ENCODE data around the gene DCP1A.
"Not testable (repeated sequence)": the region's sequence is repeated elsewhere in the genome, so short reads cannot be mapped to it uniquely, and the experiment has no call there.

DCP1A gene

DNA sequence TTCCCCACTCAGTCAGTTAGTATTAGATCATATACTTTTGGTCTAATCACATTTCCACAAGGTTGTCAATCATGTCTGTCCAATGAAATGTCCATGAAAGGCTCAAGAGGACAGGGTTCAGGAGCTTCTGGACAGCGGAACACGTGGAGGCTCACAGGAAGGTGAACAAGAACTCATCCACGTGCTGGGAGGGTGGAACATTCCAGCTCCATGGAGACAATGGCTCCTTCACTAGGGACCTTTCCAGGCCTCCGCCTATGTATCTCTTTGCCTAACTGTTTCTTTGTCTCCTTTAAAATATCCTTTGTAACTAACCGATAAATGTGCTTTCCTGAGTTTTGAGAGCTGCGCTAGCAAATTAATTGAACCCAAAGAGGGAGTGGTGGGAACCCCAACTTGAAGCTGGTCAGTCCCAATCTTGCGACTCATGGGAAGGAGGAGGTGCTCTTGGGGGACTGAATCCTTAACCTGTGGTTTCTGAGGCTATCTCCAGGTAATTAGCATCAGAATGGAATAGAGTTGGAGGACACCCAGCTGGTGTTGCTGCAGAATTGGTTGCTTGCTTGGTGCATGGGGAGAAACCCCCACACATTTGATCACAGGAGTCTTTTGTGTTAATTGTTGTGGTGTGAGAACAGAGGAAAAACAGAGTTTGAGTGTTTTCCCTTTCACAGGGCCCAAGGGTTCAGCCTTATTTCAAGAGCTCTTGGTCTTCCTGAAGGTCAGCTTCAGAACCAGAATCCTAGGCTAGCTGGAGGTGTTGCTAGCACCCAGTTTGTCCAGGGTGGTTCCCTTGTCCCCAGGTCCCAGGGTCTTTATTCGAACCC, 88.5 kb downstream of the DCP1A start:
- no peak overlapping the region for H3K4me3 ChIP-seq (ENCODE audit: low read depth in 1 of 2, low read length in 2 of 2)
- no peaks in the 10 kb centered on the region for H3K27me3 ChIP-seq (ENCODE audit: control insufficient read depth in 1 of 2, insufficient read depth in 2 of 2, low read length in 2 of 2)
- no peak overlapping the region for H3K9ac ChIP-seq (ENCODE audit: low read depth in 1 of 2, low read length in 2 of 2)
- no peak overlapping the region for H3K27ac ChIP-seq (ENCODE audit: low read depth, low read length)
- peaks cover 0 to 11% of the 10 kb centered on the region in 2 donors for H3K4me1 ChIP-seq (ENCODE audit: control insufficient read depth in 1 of 2, insufficient read depth in 2 of 2, low read length in 2 of 2)
- no peaks in the 10 kb centered on the region for H3K36me3 ChIP-seq (ENCODE audit: control insufficient read depth in 1 of 2, insufficient read depth in 2 of 2, low read length in 2 of 2)
- H3K9me3 ChIP-seq (ENCODE audit: control insufficient read depth in 1 of 2, low read length in 2 of 2) = no peaks in the 10 kb centered on the region

GRCh38 chr3:53257465-53257864, 89.9 kb downstream of the DCP1A start:
- no peaks in the 10 kb centered on the region for H3K36me3 ChIP-seq (ENCODE audit: control insufficient read depth in 1 of 2, insufficient read depth in 2 of 2, low read length in 2 of 2)
- no peak overlapping the region for H3K27ac ChIP-seq (ENCODE audit: low read depth, low read length)
- H3K27me3 ChIP-seq (ENCODE audit: control insufficient read depth in 1 of 2, insufficient read depth in 2 of 2, low read length in 2 of 2) = no peaks in the 10 kb centered on the region
- no peak overlapping the region for H3K9ac ChIP-seq (ENCODE audit: low read depth in 1 of 2, low read length in 2 of 2)
- no peaks in the 10 kb centered on the region for H3K9me3 ChIP-seq (ENCODE audit: control insufficient read depth in 1 of 2, low read length in 2 of 2)
- H3K4me1 ChIP-seq (ENCODE audit: control insufficient read depth in 1 of 2, insufficient read depth in 2 of 2, low read length in 2 of 2) = peaks cover under 1 to 20% of the 10 kb centered on the region in 2 donors
- no peak overlapping the region for H3K4me3 ChIP-seq (ENCODE audit: low read depth in 1 of 2, low read length in 2 of 2)

GRCh38 chr3:53256704-53257055, 90.7 kb downstream of the DCP1A start:
- no peak overlapping the region for H3K4me3 ChIP-seq (ENCODE audit: low read depth in 1 of 2, low read length in 2 of 2)
- H3K9ac ChIP-seq (ENCODE audit: low read depth in 1 of 2, low read length in 2 of 2) = no peak overlapping the region
- peaks cover 6 to 24% of the 10 kb centered on the region in 2 donors for H3K4me1 ChIP-seq (ENCODE audit: control insufficient read depth in 1 of 2, insufficient read depth in 2 of 2, low read length in 2 of 2)
- H3K27ac ChIP-seq (ENCODE audit: low read depth, low read length) = no peak overlapping the region
- no peaks in the 10 kb centered on the region for H3K9me3 ChIP-seq (ENCODE audit: control insufficient read depth in 1 of 2, low read length in 2 of 2)
- no peaks in the 10 kb centered on the region for H3K27me3 ChIP-seq (ENCODE audit: control insufficient read depth in 1 of 2, insufficient read depth in 2 of 2, low read length in 2 of 2)
- no peaks in the 10 kb centered on the region for H3K36me3 ChIP-seq (ENCODE audit: control insufficient read depth in 1 of 2, insufficient read depth in 2 of 2, low read length in 2 of 2)

DNA sequence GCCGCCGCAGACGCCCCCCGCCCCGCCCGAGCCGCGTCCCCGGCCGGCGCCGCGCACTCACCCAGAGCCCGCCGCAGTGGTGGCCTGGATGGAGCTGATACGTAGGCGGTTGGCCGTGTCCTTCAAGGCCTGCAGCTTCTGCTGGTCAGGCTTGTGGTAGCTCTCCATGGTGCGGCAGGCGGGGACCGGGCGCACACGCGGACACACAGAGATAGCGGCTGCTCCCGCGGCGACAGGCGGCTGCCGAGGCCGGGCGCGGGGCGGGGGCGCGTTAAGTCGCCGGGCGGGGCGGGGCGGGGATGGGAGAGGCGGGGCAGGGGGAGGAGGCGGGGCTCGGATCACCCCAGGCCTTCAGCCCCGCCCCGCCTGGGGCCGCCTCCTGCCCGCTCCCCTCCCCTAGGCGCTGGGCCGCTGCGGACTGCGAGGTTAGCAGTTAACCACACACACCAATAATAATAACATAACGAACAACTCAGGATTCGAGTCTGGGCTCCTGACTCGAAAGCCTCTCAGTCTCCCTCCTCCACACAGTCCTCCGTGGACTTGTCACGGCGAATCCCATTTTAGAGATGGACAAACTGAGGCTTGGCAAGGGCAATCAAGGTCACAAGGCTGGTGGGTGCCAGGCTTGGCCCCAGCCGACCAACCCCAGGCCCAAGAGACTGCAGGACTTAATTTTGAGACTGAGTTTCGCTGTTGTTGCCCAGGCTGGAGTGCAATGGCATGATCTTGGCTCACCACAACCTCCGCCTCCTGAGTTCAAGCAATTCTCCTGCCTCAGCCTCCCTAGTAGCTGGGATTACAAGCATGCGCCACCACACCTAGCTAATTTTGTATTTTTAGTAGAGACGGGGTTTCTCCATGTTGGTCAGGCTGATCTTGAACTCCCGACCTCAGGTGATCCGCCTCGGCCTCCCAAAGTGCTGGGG, 91.3 kb downstream of the DCP1A start, which contains the start of gene TKT:
Gene TKT (minus strand): TSS at position 248 of the 929 bp plus-strand sequence. CDS start 80 bp downstream, at position 168.
- H3K9me3 ChIP-seq (ENCODE audit: control insufficient read depth in 1 of 2, low read length in 2 of 2) = no peaks in the 10 kb centered on the region
- H3K4me1 ChIP-seq (ENCODE audit: control insufficient read depth in 1 of 2, insufficient read depth in 2 of 2, low read length in 2 of 2) = peaks cover 11 to 30% of the 10 kb centered on the region in 2 donors
- peak within 1 kb of the TSS; percentile 68 for H3K27ac ChIP-seq (ENCODE audit: low read depth, low read length)
- H3K27me3 ChIP-seq (ENCODE audit: control insufficient read depth in 1 of 2, insufficient read depth in 2 of 2, low read length in 2 of 2) = no peaks in the 10 kb centered on the region
- peaks cover 0 to 3% of the 10 kb centered on the region in 2 donors for H3K36me3 ChIP-seq (ENCODE audit: control insufficient read depth in 1 of 2, insufficient read depth in 2 of 2, low read length in 2 of 2)
- H3K9ac ChIP-seq (ENCODE audit: low read depth in 1 of 2, low read length in 2 of 2) = peak within 1 kb of the TSS; percentile 81 to 82
- H3K4me3 ChIP-seq (ENCODE audit: low read depth in 1 of 2, low read length in 2 of 2) = peak within 1 kb of the TSS; percentile 90 to 91

DNA sequence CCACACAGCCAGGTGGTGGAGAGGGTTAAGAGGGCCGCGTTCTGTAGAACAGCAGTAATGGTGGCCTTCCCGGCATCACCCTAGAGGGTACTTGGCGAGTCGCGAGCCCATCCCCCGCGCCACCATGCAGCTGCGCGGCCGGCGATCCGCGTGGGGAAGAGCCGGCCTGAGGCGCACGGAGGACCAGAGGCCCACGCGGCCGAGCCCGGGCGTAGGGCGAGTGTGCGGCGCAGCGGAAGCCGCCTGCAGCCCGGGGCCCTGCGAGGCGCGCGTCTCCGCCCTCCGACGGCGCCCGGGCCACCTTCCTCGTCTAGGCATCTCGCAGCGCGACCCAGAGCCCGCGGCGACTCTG, 91.9 kb downstream of the DCP1A start:
- Histone ChIP-seq H3K27ac (ENCODE audit: low read depth, low read length) (peak overlapping the region; percentile 68), H3K36me3 (ENCODE audit: control insufficient read depth in 1 of 2, insufficient read depth in 2 of 2, low read length in 2 of 2) (peaks cover 0 to 3% of the 10 kb centered on the region in 2 donors), H3K9ac (ENCODE audit: low read depth in 1 of 2, low read length in 2 of 2) (peak overlapping the region; percentile 81 to 82), H3K9me3 (ENCODE audit: control insufficient read depth in 1 of 2, low read length in 2 of 2) (no peaks in the 10 kb centered on the region), H3K27me3 (ENCODE audit: control insufficient read depth in 1 of 2, insufficient read depth in 2 of 2, low read length in 2 of 2) (no peaks in the 10 kb centered on the region), H3K4me1 (ENCODE audit: control insufficient read depth in 1 of 2, insufficient read depth in 2 of 2, low read length in 2 of 2) (peaks cover 14 to 34% of the 10 kb centered on the region in 2 donors), H3K4me3 (ENCODE audit: low read depth in 1 of 2, low read length in 2 of 2) (peak overlapping the region; percentile 90 to 91)

DNA sequence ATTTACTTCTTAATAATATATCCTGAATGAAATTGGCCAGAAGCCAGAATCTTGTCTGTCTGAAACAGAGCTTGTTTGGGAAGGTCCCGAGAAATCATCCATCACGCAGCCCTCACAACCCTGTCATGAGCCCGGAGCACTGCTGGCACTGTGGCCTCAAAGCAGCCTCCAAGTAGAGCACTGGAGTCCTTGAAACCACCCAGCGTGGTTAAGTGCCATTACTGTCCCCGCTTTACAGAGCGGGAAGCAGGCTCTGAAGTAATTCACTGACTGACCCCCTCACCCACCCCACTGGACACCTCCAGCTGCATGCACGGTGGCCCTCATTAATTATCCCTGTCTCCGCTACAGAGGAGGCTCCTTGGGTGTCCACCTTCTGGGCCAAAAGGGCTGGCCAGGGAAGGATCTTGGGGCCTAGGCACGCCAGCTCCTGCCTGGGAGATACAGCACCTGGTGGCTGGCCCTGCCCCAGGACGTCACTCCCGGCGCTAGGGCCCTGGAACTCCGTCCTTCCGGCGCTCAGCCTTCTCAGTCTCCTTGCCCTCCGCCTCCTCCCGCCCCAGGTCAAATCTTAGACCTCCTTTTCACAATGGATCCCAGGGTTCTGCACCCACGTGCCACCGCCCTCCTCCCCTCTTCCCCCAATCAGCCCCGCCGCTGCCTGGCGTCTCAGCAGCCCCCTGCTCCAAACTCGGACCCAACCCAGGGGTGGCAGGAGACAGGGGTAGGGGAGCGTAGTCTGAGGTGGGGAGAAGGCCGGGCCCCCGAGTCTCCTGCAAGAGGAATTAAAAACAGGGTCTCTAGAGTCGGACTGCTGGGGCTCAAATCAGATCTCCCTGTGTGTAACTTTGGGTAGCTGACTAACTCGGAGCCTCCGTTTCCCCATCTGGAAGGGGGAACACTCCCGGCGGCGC, 92.6 kb downstream of the DCP1A start:
- peak overlapping the region; percentile 68 for H3K27ac ChIP-seq (ENCODE audit: low read depth, low read length)
- H3K9me3 ChIP-seq (ENCODE audit: control insufficient read depth in 1 of 2, low read length in 2 of 2) = no peaks in the 10 kb centered on the region
- peaks cover 16 to 34% of the 10 kb centered on the region in 2 donors for H3K4me1 ChIP-seq (ENCODE audit: control insufficient read depth in 1 of 2, insufficient read depth in 2 of 2, low read length in 2 of 2)
- no peaks in the 10 kb centered on the region for H3K27me3 ChIP-seq (ENCODE audit: control insufficient read depth in 1 of 2, insufficient read depth in 2 of 2, low read length in 2 of 2)
- H3K36me3 ChIP-seq (ENCODE audit: control insufficient read depth in 1 of 2, insufficient read depth in 2 of 2, low read length in 2 of 2) = peaks cover 0 to 3% of the 10 kb centered on the region in 2 donors
- H3K9ac ChIP-seq (ENCODE audit: low read depth in 1 of 2, low read length in 2 of 2) = peak overlapping the region; percentile 81 to 82
- peak overlapping the region; percentile 90 to 91 for H3K4me3 ChIP-seq (ENCODE audit: low read depth in 1 of 2, low read length in 2 of 2)

DNA sequence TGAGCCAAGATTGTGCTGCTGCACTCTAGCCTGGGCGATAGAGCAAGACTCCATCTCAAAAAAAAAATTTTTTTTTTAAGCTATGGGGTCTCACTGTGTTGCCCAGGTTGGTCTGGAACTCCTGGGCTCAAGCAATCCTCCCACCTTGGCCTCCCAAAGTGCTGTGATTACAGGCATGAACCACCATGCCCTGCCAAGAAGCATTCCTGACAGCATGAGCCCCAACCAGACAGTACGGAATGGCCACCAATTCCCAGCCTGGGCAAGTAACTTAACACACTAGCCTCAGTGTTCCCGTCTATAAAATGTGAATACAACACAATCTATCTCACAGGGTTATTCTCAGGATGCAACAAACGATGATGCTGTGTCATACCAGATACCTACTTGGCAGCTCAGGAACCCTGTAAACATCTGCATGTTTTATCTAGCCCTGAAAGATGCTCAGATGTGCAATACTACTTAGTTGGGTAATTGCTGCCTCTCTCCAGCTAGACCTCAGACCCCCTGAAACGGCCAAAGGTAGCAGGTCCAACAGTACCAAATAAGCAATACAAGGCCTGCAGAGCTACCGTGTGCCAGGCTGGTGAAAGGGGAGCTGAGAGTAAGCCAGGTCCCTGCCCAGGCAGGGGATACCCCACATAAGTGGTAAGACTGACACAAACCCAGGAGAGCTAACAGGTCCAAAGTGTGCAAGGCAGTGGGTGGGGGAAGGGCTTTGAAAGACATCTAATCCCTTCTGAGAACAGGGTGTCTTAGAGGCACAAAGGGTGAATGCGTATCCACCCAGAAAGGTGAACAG, 93.4 kb downstream of the DCP1A start:
- H3K27me3 ChIP-seq (ENCODE audit: control insufficient read depth in 1 of 2, insufficient read depth in 2 of 2, low read length in 2 of 2) = no peaks in the 10 kb centered on the region
- H3K4me1 ChIP-seq (ENCODE audit: control insufficient read depth in 1 of 2, insufficient read depth in 2 of 2, low read length in 2 of 2) = peaks cover 20 to 41% of the 10 kb centered on the region in 2 donors
- H3K9me3 ChIP-seq (ENCODE audit: control insufficient read depth in 1 of 2, low read length in 2 of 2) = no peaks in the 10 kb centered on the region
- H3K4me3 ChIP-seq (ENCODE audit: low read depth in 1 of 2, low read length in 2 of 2) = peak overlapping the region; percentile 90 to 91
- H3K27ac ChIP-seq (ENCODE audit: low read depth, low read length) = no peak overlapping the region
- peaks cover 0 to 3% of the 10 kb centered on the region in 2 donors for H3K36me3 ChIP-seq (ENCODE audit: control insufficient read depth in 1 of 2, insufficient read depth in 2 of 2, low read length in 2 of 2)
- H3K9ac ChIP-seq (ENCODE audit: low read depth in 1 of 2, low read length in 2 of 2) = peak overlapping the region; percentile 81 to 82

DNA sequence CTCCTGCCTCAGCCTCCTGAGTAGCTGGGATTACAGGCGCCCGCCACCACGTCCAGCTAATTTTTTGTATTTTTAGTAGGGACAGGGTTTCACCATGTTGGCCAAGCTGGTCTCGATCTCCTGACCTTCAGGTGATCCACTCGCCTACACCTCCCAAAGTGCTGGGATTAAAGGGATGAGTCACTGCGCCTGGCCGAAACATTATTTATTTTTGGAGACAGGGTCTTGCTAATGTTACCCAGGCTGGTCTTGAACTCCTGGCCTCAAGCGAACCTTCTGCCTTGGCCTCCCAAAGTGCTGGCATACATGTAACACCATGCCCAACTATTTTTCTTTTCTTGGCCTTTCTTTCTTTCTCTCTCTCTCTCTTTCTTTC, 94.4 kb downstream of the DCP1A start:
- H3K4me1 ChIP-seq (ENCODE audit: control insufficient read depth in 1 of 2, insufficient read depth in 2 of 2, low read length in 2 of 2) = peaks cover 20 to 47% of the 10 kb centered on the region in 2 donors
- not testable (repeated sequence) for H3K9ac ChIP-seq (ENCODE audit: low read depth in 1 of 2, low read length in 2 of 2); H3K9me3 ChIP-seq (ENCODE audit: control insufficient read depth in 1 of 2, low read length in 2 of 2); H3K27ac ChIP-seq (ENCODE audit: low read depth, low read length); H3K4me3 ChIP-seq (ENCODE audit: low read depth in 1 of 2, low read length in 2 of 2); H3K27me3 ChIP-seq (ENCODE audit: control insufficient read depth in 1 of 2, insufficient read depth in 2 of 2, low read length in 2 of 2); H3K36me3 ChIP-seq (ENCODE audit: control insufficient read depth in 1 of 2, insufficient read depth in 2 of 2, low read length in 2 of 2)
